ENCODE data around the gene AFAP1L1. TPM values are rescaled to one million over a fixed set of nuclear protein-coding genes. Genes with fewer than 3 reads are reported as not detected.

AFAP1L1 gene
- total and polyA plus RNA-seq, 2 donors (not counting 3 experiments of a cell fraction or from before 2014, with no cell fraction given) = 7.9 to 73.2 TPM

DNA sequence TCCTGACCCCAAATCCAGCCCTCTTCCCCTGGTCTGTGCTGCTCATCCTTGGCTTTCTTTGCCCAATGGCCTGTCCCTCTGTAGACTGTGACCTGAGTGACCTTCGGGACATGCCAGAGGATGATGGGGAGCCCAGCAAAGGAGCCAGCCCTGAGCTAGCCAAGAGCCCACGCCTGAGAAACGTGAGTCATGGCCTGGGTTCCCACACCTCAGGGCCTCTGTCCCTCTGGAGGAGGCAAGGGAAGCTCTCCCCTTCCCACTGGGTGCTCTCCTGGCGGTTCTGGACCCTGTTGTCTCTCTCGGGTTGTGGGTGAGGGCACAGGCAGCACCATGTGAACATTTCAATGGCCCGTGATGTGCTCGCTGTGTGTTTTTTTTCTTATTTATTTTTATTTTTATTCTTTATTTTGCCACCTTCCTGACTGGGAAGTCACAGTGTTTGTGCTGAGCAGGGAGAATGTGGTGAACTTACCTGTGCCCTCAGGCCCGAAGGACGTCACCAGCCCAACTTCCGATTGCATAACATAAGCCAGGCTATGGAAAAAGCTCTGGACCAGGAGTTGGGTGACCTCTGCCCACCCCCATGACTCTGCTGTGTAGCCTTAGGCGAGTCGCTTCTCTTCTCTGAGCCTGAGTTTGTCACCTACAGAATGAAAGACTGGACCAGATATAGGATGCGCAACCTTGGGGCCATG lies 29.5 kb downstream of the AFAP1L1 start:
- Histone ChIP-seq H3K4me3 (replicated peaks in 1 of 3; ENCODE audit: insufficient read depth in 1 of 3, low read depth in 1 of 3, low read length in 3 of 3) (no peak overlapping the region), H3K79me2 (ENCODE audit: control insufficient read depth, insufficient read depth, low read length) (no peaks in the 10 kb centered on the region), H3K27ac (ENCODE audit: insufficient read depth, low read depth, low read length) (no peak overlapping the region), H3K4me2 (ENCODE audit: insufficient read depth, low read length) (no peak overlapping the region), H4K20me1 (replicated peaks; ENCODE audit: control insufficient read depth, extremely low read depth, insufficient read depth, low read length) (no peaks in the 10 kb centered on the region), H3K9me1 (replicated peaks; ENCODE audit: control insufficient read depth, extremely low read depth, insufficient read depth, low read length) (no peaks in the 10 kb centered on the region), H3K27me3 (ENCODE audit: control insufficient read depth in 2 of 2, insufficient read depth in 2 of 2, low read length in 2 of 2) (no peaks in the 10 kb centered on the region), H3K36me3 (ENCODE audit: control insufficient read depth in 2 of 2, extremely low read depth in 1 of 2, insufficient read depth in 2 of 2, low read length in 2 of 2) (no peaks in the 10 kb centered on the region), H2AFZ (ENCODE audit: low read depth, low read length) (no peak overlapping the region), H3K9me3 (replicated peaks; ENCODE audit: control insufficient read depth, insufficient read depth, low read length) (no peaks in the 10 kb centered on the region), H3K4me1 (ENCODE audit: control insufficient read depth, extremely low read depth, insufficient read depth, low read length) (peaks cover 28% of the 10 kb centered on the region), H3K9ac (replicated peaks; ENCODE audit: extremely low read depth, insufficient read depth, low read length) (no peak overlapping the region)
- FAIRE-seq (no peak), DNase-seq (ENCODE audit: low read depth, low spot score) (no peak)
- intact Hi-C loops (cut with micrococcal nuclease) = no loop called here
- dilution Hi-C loops (cut with MboI; ENCODE audit: extremely low pct_ligation_motif_present, low sequenced_read_pairs) = no loop called here
- TF ChIP-seq FOS (IDR thresholded peaks at IDR 0.05; ENCODE audit: borderline replicate concordance, insufficient read depth, low read length) (no peak), EZH2 (IDR thresholded peaks at IDR 0.05; ENCODE audit: borderline replicate concordance, low read depth, low read length, severe bottlenecking) (no peak), POLR2A (IDR thresholded peaks at IDR 0.05; ENCODE audit: low read depth, low read length) (no peak), GATA2 (IDR thresholded peaks at IDR 0.05; ENCODE audit: insufficient read depth, insufficient read length, low read depth, low read length) (no peak), MYC (IDR thresholded peaks at IDR 0.05; ENCODE audit: low read depth, low read length) (no peak)
- TF ChIP-seq, protein P1, sequence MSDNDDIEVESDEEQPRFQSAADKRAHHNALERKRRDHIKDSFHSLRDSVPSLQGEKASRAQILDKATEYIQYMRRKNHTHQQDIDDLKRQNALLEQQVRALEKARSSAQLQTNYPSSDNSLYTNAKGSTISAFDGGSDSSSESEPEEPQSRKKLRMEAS (IDR thresholded peaks at IDR 0.05; ENCODE audit: insufficient read depth, insufficient read length) = no peak
- ChIA-PET CTCF (interaction anchor here (1.2 to 4.6 kb wide), 3 partner anchors 9 to 36 kb away, joined by 4 to 26 read pairs (median 8); no protein-coding TSS in a partner anchor), POLR2A (no interaction called here)
- BruUV-seq (replicated peaks) = no TSS peak

DNA sequence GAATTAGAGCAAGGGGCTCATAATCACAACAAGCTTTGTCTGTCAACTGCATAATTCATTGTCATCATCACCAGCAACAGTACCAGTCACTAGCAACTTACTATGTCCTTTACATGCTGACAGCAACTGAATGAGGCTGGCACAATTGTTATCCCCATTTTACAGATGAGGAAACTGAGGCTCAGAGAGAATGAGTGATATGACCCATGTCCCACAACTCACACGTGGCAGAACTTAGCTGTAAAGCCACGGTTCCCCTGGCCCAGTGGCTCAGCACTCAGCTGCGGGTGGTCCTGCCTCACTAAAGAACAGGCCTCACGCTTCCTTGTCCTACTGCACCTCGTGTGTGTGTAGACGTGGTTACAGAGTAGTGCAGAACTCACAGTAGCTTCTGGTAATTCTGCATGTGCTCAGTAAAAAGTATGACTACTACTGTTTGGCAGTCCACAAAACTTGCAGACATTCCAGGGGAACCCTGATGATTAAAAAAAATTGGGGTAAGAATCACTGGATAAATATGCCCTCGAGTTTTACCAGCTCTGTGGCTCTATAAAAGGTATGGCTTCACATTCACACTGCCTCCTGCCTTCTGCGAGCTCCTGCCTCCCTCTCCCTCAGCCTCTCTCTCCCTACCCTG lies 30.2 kb downstream of the AFAP1L1 start:
- no peak overlapping the region for H3K27ac ChIP-seq (ENCODE audit: insufficient read depth, low read depth, low read length)
- FAIRE-seq (no peak), DNase-seq (ENCODE audit: low read depth, low spot score) (no peak)
- H3K9ac ChIP-seq (replicated peaks; ENCODE audit: extremely low read depth, insufficient read depth, low read length) = no peak overlapping the region
- H3K9me3 ChIP-seq (replicated peaks; ENCODE audit: control insufficient read depth, insufficient read depth, low read length) = no peaks in the 10 kb centered on the region
- no peaks in the 10 kb centered on the region for H4K20me1 ChIP-seq (replicated peaks; ENCODE audit: control insufficient read depth, extremely low read depth, insufficient read depth, low read length)
- BruUV-seq (replicated peaks) = no TSS peak
- no peaks in the 10 kb centered on the region for H3K27me3 ChIP-seq (ENCODE audit: control insufficient read depth in 2 of 2, insufficient read depth in 2 of 2, low read length in 2 of 2)
- no peak for TF ChIP-seq FOS (IDR thresholded peaks at IDR 0.05; ENCODE audit: borderline replicate concordance, insufficient read depth, low read length)
- TF ChIP-seq, protein P1 (IDR thresholded peaks at IDR 0.05; ENCODE audit: insufficient read depth, insufficient read length) = no peak
- no peak for TF ChIP-seq GATA2 (IDR thresholded peaks at IDR 0.05; ENCODE audit: insufficient read depth, insufficient read length, low read depth, low read length)
- TF ChIP-seq, protein P2, sequence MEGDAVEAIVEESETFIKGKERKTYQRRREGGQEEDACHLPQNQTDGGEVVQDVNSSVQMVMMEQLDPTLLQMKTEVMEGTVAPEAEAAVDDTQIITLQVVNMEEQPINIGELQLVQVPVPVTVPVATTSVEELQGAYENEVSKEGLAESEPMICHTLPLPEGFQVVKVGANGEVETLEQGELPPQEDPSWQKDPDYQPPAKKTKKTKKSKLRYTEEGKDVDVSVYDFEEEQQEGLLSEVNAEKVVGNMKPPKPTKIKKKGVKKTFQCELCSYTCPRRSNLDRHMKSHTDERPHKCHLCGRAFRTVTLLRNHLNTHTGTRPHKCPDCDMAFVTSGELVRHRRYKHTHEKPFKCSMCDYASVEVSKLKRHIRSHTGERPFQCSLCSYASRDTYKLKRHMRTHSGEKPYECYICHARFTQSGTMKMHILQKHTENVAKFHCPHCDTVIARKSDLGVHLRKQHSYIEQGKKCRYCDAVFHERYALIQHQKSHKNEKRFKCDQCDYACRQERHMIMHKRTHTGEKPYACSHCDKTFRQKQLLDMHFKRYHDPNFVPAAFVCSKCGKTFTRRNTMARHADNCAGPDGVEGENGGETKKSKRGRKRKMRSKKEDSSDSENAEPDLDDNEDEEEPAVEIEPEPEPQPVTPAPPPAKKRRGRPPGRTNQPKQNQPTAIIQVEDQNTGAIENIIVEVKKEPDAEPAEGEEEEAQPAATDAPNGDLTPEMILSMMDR (IDR thresholded peaks at IDR 0.05; ENCODE audit: extremely low read depth in 1 of 2, insufficient read depth in 1 of 2, low read depth in 1 of 2, low read length in 2 of 2) = no peak
- TF ChIP-seq POLR2A (IDR thresholded peaks at IDR 0.05; ENCODE audit: low read depth, low read length) = no peak
- TF ChIP-seq JUN (IDR thresholded peaks at IDR 0.05; ENCODE audit: borderline replicate concordance, insufficient read depth, insufficient read length, low read depth) = no peak
- TF ChIP-seq POLR2AphosphoS5 (IDR thresholded peaks at IDR 0.05; ENCODE audit: insufficient read depth, low read depth, low read length) = no peak
- no peak for TF ChIP-seq EZH2 (IDR thresholded peaks at IDR 0.05; ENCODE audit: borderline replicate concordance, low read depth, low read length, severe bottlenecking)
- no peak for TF ChIP-seq MYC (IDR thresholded peaks at IDR 0.05; ENCODE audit: low read depth, low read length)
- H2AFZ ChIP-seq (ENCODE audit: low read depth, low read length) = no peak overlapping the region
- no peak overlapping the region for H3K4me2 ChIP-seq (ENCODE audit: insufficient read depth, low read length)
- intact Hi-C loops (cut with micrococcal nuclease) = no loop called here
- no peaks in the 10 kb centered on the region for H3K36me3 ChIP-seq (ENCODE audit: control insufficient read depth in 2 of 2, extremely low read depth in 1 of 2, insufficient read depth in 2 of 2, low read length in 2 of 2)
- POLR2A ChIA-PET = no interaction called here
- peaks cover 25% of the 10 kb centered on the region for H3K4me1 ChIP-seq (ENCODE audit: control insufficient read depth, extremely low read depth, insufficient read depth, low read length)
- no peaks in the 10 kb centered on the region for H3K9me1 ChIP-seq (replicated peaks; ENCODE audit: control insufficient read depth, extremely low read depth, insufficient read depth, low read length)
- CTCF ChIA-PET = interaction anchor here (1.2 to 2.1 kb wide), 2 partner anchors 15 to 37 kb away, joined by 4 to 8 read pairs; no protein-coding TSS in a partner anchor
- H3K79me2 ChIP-seq (ENCODE audit: control insufficient read depth, insufficient read depth, low read length) = no peaks in the 10 kb centered on the region
- dilution Hi-C loops (cut with MboI; ENCODE audit: extremely low pct_ligation_motif_present, low sequenced_read_pairs) = no loop called here
- H3K4me3 ChIP-seq (replicated peaks in 1 of 3; ENCODE audit: insufficient read depth in 1 of 3, low read depth in 1 of 3, low read length in 3 of 3) = no peak overlapping the region
